Liver (tissue), 4 donors: ENCODE measurements around the gene KAT2A. TPM values are rescaled to one million over a fixed set of nuclear protein-coding genes. Genes with fewer than 3 reads are reported as not detected.

ENCODE experiments used
- polyA plus RNA-seq, 2 donors: library from polyadenylated mRNA; stranded (reverse) in 1 of 2; unstranded in 1 of 2; fragments of 200-250 nt in 1 of 2; fragments of >200 nt in 1 of 2; fragmentation: Nextera tagmentation in 1 of 2; extraction: Ambion mirVana in 1 of 2; gene quantifications; one replicate each; pipeline versions ENCODE4 v1.2.1 to v1.2.3, GENCODE V29; 2013 to 2015
- total RNA-seq, 2 donors: library from RNA; depleted of rRNA; stranded (reverse); fragments of >200 nt; gene quantifications; one replicate each; pipeline ENCODE4 v1.2.3, GENCODE V29; 2014
- donor health status: healthy.
- donor health status: healthy.
- donor health status: healthy.

KAT2A gene
- total and polyA plus RNA-seq, 4 donors: 5.1 to 14.4 (median 9.6) TPM

Other genes starting within 250 kb of the KAT2A start
- 100 to 1,000 TPM in 1 of 2 donors, 10 to 100 TPM in 1; 55.4 to 133 TPM for gene ACLY, start 202.4 kb downstream of the KAT2A start, total RNA-seq
- 10 to 100 TPM; 12.1 to 18.8 TPM for gene ACLY, start 202.4 kb downstream of the KAT2A start, polyA plus RNA-seq
- 1 to 10 TPM in 1 of 2 donors, under 1 TPM in 1; 0.25 to 1.0 TPM for gene ODAD4, start 190.8 kb downstream of the KAT2A start, total RNA-seq
- under 1 TPM; 0.07 to 0.21 TPM for gene ODAD4, start 190.8 kb downstream of the KAT2A start, polyA plus RNA-seq
- 10 to 100 TPM; 25.3 to 29.6 TPM for gene CNP, start 154.6 kb downstream of the KAT2A start, total RNA-seq
- gene CNP, start 154.6 kb downstream of the KAT2A start, polyA plus RNA-seq: 10 to 100 TPM; 30.7 to 38.3 TPM
- gene DNAJC7, start 103.9 kb downstream of the KAT2A start, total RNA-seq: 10 to 100 TPM; 28.7 to 33.9 TPM
- gene DNAJC7, start 103.9 kb downstream of the KAT2A start, polyA plus RNA-seq: 10 to 100 TPM; 29.4 to 31.8 TPM
- 10 to 100 TPM; 17.3 to 17.4 TPM for gene NKIRAS2, start 101.3 kb downstream of the KAT2A start, total RNA-seq
- 10 to 100 TPM; 16.4 to 20.7 TPM for gene NKIRAS2, start 101.3 kb downstream of the KAT2A start, polyA plus RNA-seq
- under 1 TPM; 0.14 to 0.17 TPM for gene C17orf113, start 70.8 kb downstream of the KAT2A start, total RNA-seq
- under 1 TPM in 1 of 2 donors, not detected in 1; 0.12 TPM for gene C17orf113, start 70.8 kb downstream of the KAT2A start, polyA plus RNA-seq
- under 1 TPM in 1 of 2 donors, not detected in 1; 0.19 TPM for gene ZNF385C, start 22.9 kb downstream of the KAT2A start, total RNA-seq
- under 1 TPM; 0.03 to 0.06 TPM for gene ZNF385C, start 22.9 kb downstream of the KAT2A start, polyA plus RNA-seq
- gene DHX58, start 8.7 kb downstream of the KAT2A start, total RNA-seq: 10 to 100 TPM in 1 of 2 donors, 1 to 10 TPM in 1; 4.0 to 20.2 TPM
- 10 to 100 TPM in 1 of 2 donors, 1 to 10 TPM in 1; 4.3 to 21.9 TPM for gene DHX58, start 8.7 kb downstream of the KAT2A start, polyA plus RNA-seq
- gene HSPB9, start 1.4 kb upstream of the KAT2A start, total RNA-seq: under 1 TPM; 0.17 to 0.42 TPM
- 1 to 10 TPM in 1 of 2 donors, under 1 TPM in 1; 0.69 to 4.0 TPM for gene HSPB9, start 1.4 kb upstream of the KAT2A start, polyA plus RNA-seq
- gene RAB5C, start 33.6 kb upstream of the KAT2A start, total RNA-seq: 10 to 100 TPM; 53.7 to 60.0 TPM
- gene RAB5C, start 33.6 kb upstream of the KAT2A start, polyA plus RNA-seq: 100 to 1,000 TPM in 1 of 2 donors, 10 to 100 TPM in 1; 53.5 to 107 TPM
- not detected for gene KCNH4, start 59.8 kb upstream of the KAT2A start, total RNA-seq
- under 1 TPM in 1 of 2 donors, not detected in 1; 0.01 TPM for gene KCNH4, start 59.8 kb upstream of the KAT2A start, polyA plus RNA-seq
- not detected for gene HCRT, start 64.1 kb upstream of the KAT2A start, total RNA-seq
- gene HCRT, start 64.1 kb upstream of the KAT2A start, polyA plus RNA-seq: not detected
- 10 to 100 TPM; 10.0 to 17.6 TPM for gene GHDC, start 73.1 kb upstream of the KAT2A start, total RNA-seq
- gene GHDC, start 73.1 kb upstream of the KAT2A start, polyA plus RNA-seq: 10 to 100 TPM; 10.5 to 14.2 TPM
- 10 to 100 TPM; 31.0 to 33.9 TPM for gene STAT5B, start 155.0 kb upstream of the KAT2A start, total RNA-seq
- gene STAT5B, start 155.0 kb upstream of the KAT2A start, polyA plus RNA-seq: 10 to 100 TPM in 1 of 2 donors, 1 to 10 TPM in 1; 6.7 to 12.1 TPM
- 10 to 100 TPM; 13.7 to 37.7 TPM for gene STAT5A, start 167.1 kb upstream of the KAT2A start, total RNA-seq
- 1 to 10 TPM; 1.7 to 4.0 TPM for gene STAT5A, start 167.1 kb upstream of the KAT2A start, polyA plus RNA-seq